ENCODE data around the gene XIRP1.

DNA sequence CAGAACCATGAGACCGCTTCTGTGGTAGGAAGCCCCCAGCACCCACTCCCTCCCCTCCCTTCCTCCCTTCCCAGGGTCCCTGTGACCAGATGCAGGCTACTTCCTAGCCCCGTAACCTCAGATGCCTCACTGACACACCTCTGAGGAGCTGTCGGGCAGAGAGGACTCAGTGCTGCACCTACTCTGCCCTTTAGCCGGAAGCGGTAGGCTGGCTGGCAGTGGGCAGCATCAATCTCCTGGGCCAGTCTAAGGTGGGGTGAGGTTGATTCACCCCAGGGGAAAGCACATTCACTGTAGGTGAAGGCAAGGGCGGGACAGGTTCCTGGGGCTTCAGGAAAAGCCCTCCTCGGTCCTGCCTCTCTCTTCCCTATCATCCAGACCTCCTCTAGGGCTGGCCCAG, 58.1 kb downstream of the XIRP1 start:
- TF ChIP-seq EZH2 (IDR thresholded peaks at IDR 0.05; ENCODE audit: borderline replicate concordance, low read depth, low read length, severe bottlenecking), result no peak
- TF ChIP-seq, protein P1, sequence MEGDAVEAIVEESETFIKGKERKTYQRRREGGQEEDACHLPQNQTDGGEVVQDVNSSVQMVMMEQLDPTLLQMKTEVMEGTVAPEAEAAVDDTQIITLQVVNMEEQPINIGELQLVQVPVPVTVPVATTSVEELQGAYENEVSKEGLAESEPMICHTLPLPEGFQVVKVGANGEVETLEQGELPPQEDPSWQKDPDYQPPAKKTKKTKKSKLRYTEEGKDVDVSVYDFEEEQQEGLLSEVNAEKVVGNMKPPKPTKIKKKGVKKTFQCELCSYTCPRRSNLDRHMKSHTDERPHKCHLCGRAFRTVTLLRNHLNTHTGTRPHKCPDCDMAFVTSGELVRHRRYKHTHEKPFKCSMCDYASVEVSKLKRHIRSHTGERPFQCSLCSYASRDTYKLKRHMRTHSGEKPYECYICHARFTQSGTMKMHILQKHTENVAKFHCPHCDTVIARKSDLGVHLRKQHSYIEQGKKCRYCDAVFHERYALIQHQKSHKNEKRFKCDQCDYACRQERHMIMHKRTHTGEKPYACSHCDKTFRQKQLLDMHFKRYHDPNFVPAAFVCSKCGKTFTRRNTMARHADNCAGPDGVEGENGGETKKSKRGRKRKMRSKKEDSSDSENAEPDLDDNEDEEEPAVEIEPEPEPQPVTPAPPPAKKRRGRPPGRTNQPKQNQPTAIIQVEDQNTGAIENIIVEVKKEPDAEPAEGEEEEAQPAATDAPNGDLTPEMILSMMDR (IDR thresholded peaks at IDR 0.05; ENCODE audit: borderline replicate concordance, extremely low read depth, low read length, poor library complexity, severe bottlenecking), result no peak

Data from DND-41 (cell line).